Measurements from ENCODE around the gene RFC1.
"Not testable (repeated sequence)": the region's sequence is repeated elsewhere in the genome, so short reads cannot be mapped to it uniquely, and the experiment has no call there.

Gene RFC1

GRCh38 chr4:39365830-39366771 is at the start of gene RFC1:
Gene RFC1 (minus strand): TSS chr4:39366362. CDS start chr4:39366241, 121 bp downstream.
- peak; percentile 47 for DNase-seq (ENCODE audit: low read depth)
- H3K4me3 ChIP-seq (ENCODE audit: control insufficient read depth, low read depth, low read length): peak within 1 kb of the TSS; percentile 100
- no peak for TF ChIP-seq CTCF (IDR thresholded peaks at IDR 0.05; ENCODE audit: control insufficient read depth, insufficient read depth, low read depth, low read length, missing control alignments)

GRCh38 chr4:39415678-39416283 is 49.6 kb upstream of the RFC1 start:
- DNase-seq (ENCODE audit: low read depth): no peak
- TF ChIP-seq CTCF (IDR thresholded peaks at IDR 0.05; ENCODE audit: control insufficient read depth, insufficient read depth, low read depth, low read length, missing control alignments): no peak
- no peak overlapping the region for H3K4me3 ChIP-seq (ENCODE audit: control insufficient read depth, low read depth, low read length)

- not testable (repeated sequence) for H3K4me3 ChIP-seq (ENCODE audit: control insufficient read depth, low read depth, low read length); DNase-seq (ENCODE audit: low read depth)
Observed at GRCh38 chr4:39411561-39411960, 45.4 kb upstream of the RFC1 start.

- DNase-seq (ENCODE audit: low read depth): no peak
- no peak overlapping the region for H3K4me3 ChIP-seq (ENCODE audit: control insufficient read depth, low read depth, low read length)
- peak; percentile 25 for TF ChIP-seq CTCF (IDR thresholded peaks at IDR 0.05; ENCODE audit: control insufficient read depth, insufficient read depth, low read depth, low read length, missing control alignments)
Observed at GRCh38 chr4:39410415-39410814, 44.3 kb upstream of the RFC1 start.

GRCh38 chr4:39407584-39407885 is 41.4 kb upstream of the RFC1 start:
- H3K4me3 ChIP-seq (ENCODE audit: control insufficient read depth, low read depth, low read length): no peak overlapping the region
- DNase-seq (ENCODE audit: low read depth): no peak
- no peak for TF ChIP-seq CTCF (IDR thresholded peaks at IDR 0.05; ENCODE audit: control insufficient read depth, insufficient read depth, low read depth, low read length, missing control alignments)

- DNase-seq (ENCODE audit: low read depth): no peak
- TF ChIP-seq CTCF (IDR thresholded peaks at IDR 0.05; ENCODE audit: control insufficient read depth, insufficient read depth, low read depth, low read length, missing control alignments): no peak
- H3K4me3 ChIP-seq (ENCODE audit: control insufficient read depth, low read depth, low read length): no peak within 1 kb of the TSS
Observed at GRCh38 chr4:39406763-39407583, 40.8 kb upstream of the RFC1 start, which contains the start of gene KLB. Gene KLB (plus strand): TSS chr4:39406930. CDS start chr4:39406950, 20 bp downstream.

- H3K4me3 ChIP-seq (ENCODE audit: control insufficient read depth, low read depth, low read length); DNase-seq (ENCODE audit: low read depth): not testable (repeated sequence)
Observed at GRCh38 chr4:39401640-39402039, 35.5 kb upstream of the RFC1 start.

Measured in AG09309 (cell line).